GM19467 (cell line): ENCODE data around the gene PTPN3.

ENCODE experiments used
- ATAC-seq: cut with Tn5 transposase; IDR thresholded peaks from one replicate; pipeline ENCODE4 v1.9.1; 2021; ENCODE audit warnings: mild to moderate bottlenecking, moderate library complexity; ENCODE audit not compliant: unreplicated experiment

PTPN3 gene

DNA sequence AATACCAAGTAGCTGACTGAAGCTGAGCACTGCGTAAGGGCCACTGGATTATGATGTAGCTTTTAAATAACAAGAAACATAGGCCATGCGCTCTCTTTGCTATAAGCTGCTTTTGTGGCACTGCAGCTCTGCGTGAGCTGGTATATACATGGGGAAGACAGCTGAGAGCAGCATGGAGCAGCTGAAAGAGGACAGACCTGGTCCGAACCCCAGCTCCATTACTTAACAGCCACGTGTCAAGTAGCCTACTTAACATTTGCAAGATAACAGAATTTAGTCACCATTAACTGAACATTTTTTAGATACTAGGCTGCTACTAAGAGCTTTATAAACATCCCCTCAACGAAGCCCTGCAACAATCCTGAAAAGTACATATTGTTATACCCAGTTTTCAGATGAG lies 69.3 kb downstream of the PTPN3 start:
- no peak for ATAC-seq

DNA sequence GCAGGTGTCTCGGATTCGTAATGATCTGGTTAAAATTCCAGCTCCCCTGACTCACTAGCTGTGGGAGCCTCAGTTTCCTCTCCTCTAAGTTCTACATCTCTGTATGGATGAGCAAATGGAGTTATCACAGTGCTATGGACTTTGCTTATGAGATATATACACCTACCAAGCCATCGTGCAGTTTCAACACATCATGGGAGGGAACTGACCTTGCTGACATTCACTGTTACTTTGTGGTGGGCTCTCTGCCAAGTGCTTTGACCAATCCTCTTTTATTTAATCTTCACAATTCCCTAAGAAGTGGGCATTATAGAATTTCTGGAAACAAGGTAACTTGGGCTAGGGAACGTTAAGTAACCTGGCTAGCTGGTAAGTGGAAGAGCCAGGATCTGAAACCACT lies 70.2 kb downstream of the PTPN3 start:
- ATAC-seq, result no peak

DNA sequence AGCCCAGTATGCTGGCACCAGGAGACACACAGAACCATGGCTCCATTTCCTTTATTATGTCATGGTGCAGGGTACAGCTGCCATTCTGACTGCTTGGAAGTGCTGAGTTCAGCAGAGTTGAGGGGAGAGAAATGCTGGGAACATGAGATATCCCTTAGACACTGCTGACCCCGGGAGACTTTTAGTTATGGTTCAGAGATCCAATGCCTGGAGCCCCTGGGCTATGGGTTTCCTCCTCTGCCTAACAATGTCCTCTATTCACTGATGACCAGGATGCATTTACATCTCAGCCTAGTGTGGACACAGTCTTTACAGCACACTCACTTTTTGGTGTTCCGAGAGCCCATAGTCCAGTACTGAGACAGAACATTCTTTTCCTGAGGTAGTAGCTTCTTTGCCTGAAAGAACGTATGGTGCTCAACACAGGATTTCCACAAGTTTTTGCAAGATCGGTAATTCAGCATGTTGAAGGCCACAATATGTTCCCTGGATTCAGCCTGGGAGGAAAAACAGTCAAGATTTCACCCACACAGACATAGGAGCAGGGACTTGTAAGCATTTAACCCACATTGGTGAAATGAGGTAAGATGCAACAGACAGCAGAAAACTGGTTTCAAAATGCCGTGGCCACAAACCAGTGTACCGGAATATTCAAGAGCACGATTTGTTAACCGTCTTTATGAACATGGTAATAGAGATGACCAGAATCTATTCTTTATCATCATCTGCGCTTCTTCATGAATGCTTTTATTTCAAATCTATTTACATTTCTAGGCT lies 71.3 kb downstream of the PTPN3 start:
- no peak for ATAC-seq

DNA sequence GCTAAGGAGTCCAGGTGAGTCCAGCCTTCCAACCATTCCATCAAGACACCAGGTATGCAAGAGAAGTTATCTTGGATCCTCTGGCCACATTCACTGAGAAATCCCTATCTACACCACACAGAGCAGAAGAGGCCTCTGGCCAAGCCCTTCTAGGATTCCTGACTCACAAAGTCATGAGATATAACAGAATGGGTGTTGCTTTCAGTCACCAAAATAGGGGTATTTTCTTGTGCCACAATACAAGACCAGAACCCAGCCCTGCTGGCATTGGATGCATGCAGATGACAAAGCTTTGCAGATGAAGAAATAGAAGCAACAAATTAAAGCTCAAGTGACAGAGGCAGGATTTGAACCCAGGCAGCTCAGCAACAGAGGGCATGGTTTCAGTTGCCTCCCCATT lies 73.5 kb downstream of the PTPN3 start:
- no peak for ATAC-seq

DNA sequence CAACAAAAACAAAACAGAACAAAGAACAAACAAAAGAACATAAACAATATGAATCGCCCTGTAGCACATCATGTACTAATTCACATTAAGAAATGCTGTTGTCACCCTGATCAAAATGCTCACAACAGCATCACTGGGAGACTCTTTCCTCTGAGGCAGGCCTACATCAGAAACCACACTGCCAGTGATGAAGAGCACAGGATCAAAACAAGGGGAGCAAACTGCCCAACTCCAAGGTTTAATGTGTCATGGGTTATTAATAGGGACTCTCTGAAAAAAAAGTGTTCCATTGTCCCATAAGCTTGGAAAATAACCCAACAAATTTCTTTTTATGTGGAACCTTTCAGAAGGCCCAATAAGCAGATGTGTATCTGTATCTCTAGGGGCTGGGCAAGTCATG lies 74.2 kb downstream of the PTPN3 start:
- ATAC-seq, result no peak

DNA sequence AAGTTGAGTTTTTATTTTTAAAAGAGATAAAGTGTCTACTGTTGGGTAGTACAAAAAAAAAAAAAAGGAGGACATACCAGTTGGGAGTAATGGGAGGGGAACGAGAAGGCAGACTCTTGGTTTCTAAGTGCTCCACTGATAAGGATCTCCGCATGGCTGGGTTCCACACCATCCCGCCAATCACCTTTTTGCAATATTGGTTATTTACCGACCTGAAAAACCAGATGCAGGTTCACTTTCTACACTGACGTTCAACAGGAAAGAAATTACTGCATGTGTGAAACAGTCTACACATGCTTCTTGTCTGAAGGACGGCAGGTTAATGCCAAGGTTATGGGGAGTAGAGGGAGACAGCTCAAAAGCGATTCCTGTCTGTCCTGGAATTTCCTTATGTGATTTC lies 75.5 kb downstream of the PTPN3 start:
- ATAC-seq, result peak; percentile 83

DNA sequence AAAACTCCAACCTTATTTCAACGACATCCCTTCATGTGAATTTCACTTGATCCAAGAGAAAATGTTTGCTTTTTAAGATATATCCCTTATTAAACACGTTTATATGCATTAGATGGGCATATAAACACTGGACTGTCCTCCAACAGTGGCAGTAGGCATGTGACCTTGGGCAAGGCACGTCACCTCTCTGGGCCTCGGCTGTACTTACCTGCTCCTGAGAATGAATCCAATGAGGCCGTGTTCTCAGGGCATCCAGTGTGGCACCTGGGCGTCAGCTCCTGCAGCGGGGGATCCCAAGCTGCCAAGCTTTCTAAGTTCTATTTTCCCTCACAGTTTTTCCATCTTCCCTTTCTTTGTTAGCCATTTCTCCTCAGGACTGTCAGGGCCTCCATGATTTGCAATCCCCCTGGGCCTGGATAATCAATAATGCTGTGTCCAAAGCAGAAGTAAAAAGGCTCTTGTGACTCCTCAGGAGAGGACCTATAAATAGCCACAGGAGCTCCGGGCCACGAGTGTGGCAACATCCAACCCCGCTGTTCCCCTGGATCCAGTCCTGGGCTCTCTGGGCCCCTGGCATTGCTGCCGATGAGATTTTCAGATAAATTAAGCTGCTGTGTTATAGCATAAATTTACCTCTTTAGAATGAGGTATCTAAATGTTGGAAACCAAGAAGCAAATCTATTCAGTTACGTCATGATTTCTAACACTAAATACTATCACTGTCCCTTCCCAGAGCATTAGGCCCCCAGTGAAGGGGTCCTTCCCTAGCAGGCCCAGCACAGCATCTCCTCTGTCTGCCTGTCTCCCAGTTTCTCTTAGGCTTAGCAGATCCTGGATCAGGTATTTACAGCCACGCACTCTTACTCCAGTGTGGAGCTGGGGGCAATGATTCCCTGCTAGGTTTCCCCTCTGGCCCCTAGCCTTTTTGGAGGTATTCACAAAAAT lies 76.8 kb downstream of the PTPN3 start:
- no peak for ATAC-seq

DNA sequence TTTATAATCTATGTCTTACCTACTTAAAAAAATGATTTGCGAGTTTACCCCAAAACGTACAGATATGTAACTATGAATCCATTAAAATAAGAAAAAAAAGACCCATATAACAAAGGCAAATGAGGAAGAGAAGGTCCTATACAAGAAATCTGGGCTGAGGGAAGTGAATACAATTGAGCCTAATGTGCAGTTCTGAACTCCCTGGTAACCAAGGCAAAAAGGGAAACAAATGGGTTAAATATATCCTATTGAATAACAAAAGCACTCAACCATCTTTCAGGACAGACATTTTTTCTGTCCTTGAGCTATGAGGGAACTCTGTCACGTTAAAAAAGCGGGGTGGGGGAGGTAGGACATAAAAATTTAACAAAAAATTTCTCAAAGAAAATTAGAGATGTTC lies 78.6 kb downstream of the PTPN3 start:
- ATAC-seq, result no peak

DNA sequence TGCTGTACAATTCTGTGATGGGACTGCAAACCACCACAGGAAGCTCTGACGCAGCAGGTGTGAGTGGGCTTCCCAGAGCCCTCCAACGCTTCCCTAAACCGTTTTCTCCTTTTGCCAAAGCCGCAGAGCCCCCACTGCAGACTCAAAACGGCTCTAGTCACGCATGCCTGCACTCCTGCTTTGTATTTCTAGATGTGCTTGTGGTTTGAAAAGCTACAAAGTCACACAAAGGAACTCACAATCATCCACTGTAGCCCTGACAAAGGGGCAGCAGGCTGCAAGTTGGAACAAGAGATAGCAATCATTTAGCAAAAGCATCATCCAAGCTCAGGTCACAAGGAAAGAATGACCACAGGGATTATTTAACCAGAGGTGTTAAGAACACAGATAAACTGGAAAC lies 79.3 kb downstream of the PTPN3 start:
- ATAC-seq, result no peak

DNA sequence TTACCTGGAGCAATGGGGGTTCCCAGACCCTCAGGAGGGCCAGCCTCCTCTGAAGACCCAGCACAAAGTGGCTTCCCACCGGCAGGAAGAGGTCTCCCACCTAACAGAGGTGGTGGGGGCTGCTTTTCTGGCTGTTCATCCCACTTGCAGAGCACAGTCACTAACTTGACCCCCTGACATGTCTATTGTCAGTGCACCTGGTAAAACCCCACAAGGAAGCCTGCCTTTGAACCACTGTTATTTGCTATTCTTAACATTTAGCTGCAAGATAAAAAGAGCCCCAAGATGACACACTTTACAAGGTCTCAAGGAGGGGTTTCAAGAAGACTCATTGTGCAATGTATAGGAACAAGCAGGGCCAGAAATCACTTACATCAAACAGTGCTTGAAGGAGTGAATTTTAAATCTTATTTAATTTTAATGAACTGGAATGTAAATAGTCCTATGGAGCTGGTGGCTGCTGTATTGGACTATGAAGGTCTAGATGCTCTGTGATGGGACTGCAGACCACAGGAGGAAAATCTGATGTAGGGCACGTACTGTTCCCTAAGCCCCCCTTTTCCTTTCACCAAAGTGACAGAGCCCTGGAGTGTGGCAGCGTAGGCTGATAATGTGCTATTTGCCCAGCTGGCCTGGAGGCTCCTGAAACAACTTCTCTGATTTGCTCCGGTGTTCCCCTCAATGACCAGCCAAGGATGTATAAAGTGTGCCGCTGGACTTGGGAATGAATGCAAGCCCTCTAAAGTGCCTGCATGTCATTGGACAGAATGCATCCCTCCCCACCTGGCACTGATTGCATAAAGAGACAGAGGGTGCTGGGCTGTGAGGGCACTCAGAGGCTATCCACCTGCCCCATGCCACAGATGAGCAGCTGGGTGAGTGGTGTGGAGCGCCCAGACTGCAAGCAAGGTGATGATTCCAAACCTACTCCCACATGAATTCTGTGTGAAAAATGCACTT lies 80.2 kb downstream of the PTPN3 start:
- ATAC-seq, result no peak

DNA sequence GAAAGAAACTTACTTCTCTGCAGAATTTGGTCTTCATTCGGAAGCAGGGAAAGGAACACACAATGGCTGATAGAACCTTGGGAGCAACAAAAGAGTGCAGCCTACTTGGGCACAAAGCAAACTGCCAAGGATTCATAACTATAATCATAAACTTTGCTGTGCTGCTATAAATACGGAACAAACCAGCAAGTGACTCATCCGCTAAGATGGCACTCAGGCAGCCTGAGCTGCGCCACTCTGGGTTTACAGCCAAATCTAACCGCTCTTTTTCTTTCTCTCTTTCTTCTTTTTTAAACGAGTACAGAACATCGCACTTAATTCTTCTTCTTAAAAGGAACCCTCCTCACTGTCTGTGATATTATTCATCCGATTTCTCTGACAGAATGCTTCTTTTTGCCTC lies 81.1 kb downstream of the PTPN3 start:
- ATAC-seq, result no peak

DNA sequence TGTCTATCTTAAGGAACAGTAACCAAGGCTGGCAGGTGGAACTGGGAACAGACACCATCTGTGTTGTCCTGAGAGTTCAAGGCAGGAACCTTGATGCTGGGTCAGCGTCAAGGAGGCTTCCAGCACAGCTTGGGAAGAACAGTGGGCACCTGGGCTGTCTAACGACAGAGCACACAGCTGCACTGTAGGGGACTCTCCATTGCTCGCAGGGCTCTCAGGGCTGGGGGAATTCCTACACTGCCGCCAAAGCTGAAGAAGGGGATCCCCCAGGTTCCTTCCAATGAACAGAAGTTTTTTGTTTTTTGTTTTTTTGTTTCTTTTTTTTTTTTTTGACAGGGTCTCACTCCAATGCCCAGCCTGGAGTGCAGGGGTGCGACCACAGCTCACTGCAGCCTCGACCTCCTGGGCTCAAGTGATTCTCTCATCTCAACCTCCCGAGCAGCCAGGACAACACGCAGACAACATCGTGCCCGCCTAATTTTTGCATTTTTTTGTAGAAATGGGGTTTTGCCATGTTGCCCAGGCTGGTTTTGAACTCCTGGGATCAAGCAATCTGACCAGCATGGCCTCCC lies 81.9 kb downstream of the PTPN3 start:
- peak; percentile 43 for ATAC-seq

DNA sequence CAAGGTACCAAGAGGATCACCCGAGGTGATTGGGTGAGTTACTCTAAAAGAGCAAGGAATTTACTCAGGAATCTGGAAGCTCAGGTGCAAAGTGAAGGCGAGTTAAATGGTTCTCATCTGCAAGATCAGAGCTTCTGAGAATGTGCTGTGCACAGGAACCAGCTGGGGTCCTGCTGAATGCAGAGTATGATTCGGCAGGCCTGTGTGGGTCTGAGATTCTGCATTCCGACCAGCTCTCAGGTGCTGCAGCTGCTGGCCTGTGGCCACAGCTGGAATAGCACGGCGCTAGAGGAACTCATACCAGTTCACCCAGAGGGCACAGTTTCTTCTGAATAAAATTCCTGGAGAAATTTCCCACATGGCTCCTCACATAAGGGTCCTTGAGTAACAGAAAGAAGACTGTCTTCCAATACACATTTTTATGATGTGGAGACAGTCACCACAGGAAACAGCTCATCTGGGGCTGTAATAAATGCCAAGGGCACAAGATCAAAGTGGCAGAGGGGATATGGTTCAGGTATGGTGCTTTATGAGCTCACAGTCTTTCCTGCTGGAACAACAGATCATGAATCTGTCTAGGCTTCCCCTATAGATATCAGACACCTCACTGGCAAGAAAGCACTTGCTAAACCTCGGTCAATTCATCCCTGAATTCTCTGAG lies 83.9 kb downstream of the PTPN3 start:
- ATAC-seq, result no peak

DNA sequence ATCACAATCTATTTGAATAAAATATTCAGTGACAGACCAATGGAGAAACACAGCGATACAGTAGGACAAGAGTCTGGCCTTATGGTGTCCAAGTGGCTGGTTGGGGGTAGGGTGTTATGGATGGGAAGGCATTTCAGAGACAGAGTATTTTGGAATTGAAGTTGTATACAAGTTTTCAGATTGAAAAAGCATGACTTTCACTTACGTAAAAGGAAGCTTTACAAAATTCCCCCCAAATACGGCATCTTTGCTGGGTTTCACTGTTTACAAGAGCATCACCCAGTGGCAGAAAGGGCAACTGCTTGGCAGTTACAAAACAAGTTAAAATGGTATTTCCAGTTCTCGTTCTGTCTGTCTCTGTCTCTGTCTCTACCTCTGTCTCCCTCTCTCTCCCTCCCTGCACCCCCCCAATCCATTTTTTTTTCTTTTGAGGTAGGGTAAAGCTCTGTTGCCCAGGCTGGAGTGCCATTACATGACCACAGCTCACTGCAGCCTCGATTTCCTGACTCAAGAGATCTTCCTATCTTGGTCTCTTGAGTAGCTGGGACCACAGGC lies 86.2 kb downstream of the PTPN3 start:
- peak; percentile 37 for ATAC-seq

DNA sequence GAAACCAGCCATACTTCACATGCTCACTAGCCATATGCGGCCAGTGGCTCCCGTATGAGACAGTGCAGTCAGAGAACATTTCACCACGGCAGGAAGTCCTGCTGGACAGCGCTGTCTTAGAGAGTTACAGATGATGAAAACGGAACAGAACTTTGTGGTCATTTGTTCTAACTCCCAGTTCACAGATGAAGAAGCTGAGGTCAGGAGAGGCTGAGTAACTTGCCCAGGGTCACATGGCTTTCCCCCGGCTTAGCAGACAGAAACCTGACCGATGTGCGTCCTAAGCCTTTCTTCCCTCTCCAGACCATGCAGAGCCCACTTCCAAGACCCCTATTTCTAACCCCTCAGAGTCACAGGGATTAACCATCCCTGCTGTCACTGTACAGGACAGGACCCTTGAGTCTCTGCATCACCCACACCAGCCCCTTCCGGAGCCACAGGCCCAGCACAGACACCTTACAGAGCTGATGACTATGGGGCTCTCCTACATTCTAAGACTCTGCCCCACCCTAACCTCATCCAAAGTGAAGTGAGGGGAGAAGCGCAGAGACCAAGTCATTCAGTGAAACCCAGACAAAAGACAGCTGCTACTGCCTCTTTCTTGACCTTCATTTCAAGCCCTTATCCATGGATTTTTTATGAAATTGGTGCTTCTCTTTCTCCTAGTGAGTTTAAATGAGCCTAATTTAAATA lies 86.9 kb downstream of the PTPN3 start:
- ATAC-seq, result peak; percentile 68

DNA sequence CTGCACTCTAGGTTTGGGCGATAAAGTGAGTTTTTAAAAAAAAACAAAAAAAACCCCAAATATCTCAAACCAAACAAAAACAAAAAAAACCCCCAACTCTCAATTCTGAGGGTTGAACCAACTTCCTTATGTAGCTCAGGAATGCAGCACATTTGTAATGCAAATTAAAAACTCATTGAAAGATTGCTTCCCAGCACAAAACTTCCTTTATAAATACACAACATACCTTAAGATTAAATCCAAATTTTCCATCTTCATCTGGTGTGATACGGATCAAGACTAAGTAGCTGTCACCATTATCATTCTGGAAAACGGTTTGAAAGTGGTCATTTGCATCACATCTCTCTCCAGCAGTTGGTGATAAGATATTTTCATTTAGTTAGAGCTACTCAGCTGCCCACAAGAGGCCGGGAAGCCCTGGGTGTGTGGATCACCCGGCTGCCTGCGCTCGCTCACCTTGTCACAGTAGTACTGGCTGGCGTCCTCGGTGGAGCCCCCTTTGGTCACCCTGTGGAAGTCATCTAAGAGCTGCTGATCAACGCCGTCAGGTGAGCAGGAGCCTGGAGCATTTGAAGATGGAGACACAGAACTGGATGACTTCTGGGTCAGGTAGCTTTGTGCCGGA lies 88.2 kb downstream of the PTPN3 start:
- no peak for ATAC-seq

DNA sequence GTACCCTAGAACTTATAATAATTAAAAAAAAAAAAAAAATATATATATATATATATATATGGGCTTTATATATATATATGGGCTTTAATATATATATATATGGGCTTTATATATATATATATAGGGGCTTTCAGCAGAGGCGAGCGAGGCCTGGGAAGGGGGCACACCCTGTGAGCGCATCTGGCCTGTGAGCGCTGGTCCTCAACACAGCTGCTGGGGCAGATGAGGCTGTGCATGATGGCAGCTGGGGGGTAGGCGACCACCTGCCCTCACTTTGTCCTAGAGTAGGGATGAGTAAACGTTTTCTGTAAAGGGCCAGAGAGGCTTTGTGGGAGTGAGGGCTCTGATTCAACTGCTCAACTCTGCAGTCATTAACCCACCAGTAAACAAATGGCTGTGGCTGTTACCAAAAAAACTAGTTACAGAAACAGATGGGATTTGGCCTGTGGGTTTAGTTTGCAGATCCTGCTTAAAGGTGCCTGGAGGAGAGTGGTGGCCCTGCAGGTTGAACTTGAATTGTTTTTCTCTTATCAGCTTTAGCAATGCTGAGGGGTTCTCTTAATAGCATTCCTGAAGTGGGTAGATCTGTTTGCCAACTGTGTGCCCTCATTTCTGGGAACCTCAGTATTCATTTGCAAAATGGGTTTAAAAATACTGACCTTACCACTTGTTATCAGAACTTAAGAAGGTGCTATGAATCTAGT lies 89.2 kb downstream of the PTPN3 start:
- ATAC-seq, result no peak

DNA sequence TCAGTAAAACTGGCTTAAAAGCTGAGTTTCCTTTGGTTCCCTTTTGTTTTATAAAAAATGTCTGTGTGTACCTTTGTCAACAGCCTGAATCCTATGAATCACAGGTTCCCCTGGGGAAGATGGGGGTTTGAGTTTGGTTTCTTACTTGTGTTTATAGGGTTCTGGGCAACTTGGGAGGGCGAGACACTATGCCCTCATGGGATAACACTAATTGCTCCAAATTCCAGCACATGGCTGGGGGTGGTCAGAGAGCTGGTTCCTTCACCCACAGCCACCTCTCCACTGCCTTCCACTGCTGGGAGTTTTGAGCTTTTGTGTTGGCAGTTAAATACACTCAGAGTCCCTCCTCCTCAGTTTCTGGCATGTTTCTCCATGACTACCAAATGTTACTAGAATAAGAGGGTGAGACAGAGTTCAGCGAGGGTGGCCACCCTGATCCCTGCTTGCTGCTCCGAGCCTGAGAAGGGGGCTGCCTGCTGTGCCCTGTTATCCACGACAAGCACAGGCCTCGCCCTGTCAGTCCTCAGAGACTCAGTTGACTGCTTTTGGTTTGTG lies 94.3 kb downstream of the PTPN3 start:
- no peak for ATAC-seq
